Skeletal muscle tissue (tissue), 4 donors: ENCODE results near the gene GRAMD1A. TPM values are rescaled to one million over a fixed set of nuclear protein-coding genes. Genes with fewer than 3 reads are reported as not detected.

Experiments
- H3K27ac ChIP-seq: one replicate; pipeline ENCODE4 v1.7.0; 2013; ENCODE audit warnings: mild to moderate bottlenecking, low read depth, low read length, inconsistent platforms
- H3K27me3 ChIP-seq, 3 donors: one replicate each; pipeline ENCODE4 v1.7.0; 2013; ENCODE audit warnings: low read length in 3 of 3; ENCODE audit not compliant: control insufficient read depth in 3 of 3, insufficient read depth in 3 of 3
- H3K36me3 ChIP-seq, 3 donors: one replicate each; pipeline ENCODE4 v1.7.0; 2013; ENCODE audit warnings: low read length in 3 of 3; ENCODE audit not compliant: control insufficient read depth in 3 of 3, insufficient read depth in 3 of 3
- H3K4me1 ChIP-seq, 3 donors: one replicate each; pipeline ENCODE4 v1.7.0; 2013; ENCODE audit warnings: low read length in 3 of 3, mild to moderate bottlenecking in 3 of 3; ENCODE audit not compliant: control insufficient read depth in 3 of 3, insufficient read depth in 3 of 3
- H3K4me3 ChIP-seq, 3 donors: one replicate each; pipeline ENCODE4 v1.7.0; 2013; ENCODE audit warnings: low read length in 3 of 3
- H3K9ac ChIP-seq, 3 donors: one replicate each; pipeline ENCODE4 v1.7.0; 2013; ENCODE audit warnings: low read length in 3 of 3, mild to moderate bottlenecking in 3 of 3, moderate library complexity in 2 of 3, low read depth in 1 of 3
- H3K9me3 ChIP-seq, 3 donors: one replicate each; pipeline ENCODE4 v1.7.0; 2013; ENCODE audit warnings: low read length in 3 of 3; ENCODE audit not compliant: control insufficient read depth in 3 of 3
- total RNA-seq: library from RNA; depleted of rRNA; stranded (reverse); fragments of >200 nt; gene quantifications from one replicate; pipeline ENCODE4 v1.2.3, GENCODE V29; 2014
- donor health status: Osteomylitis.

GRAMD1A gene
- total RNA-seq, 1 donor from 2014 or later, result 17.7 TPM

GRCh38 chr19:35033067-35034004, 33.2 kb downstream of the GRAMD1A start:
- H3K4me3 ChIP-seq, result peak overlapping the region; percentile 68 to 78 (median 68)
- no peaks in the 10 kb centered on the region for H3K9me3 ChIP-seq
- no peaks in the 10 kb centered on the region for H3K27me3 ChIP-seq
- H3K27ac ChIP-seq, result peak overlapping the region; percentile 9
- peak overlapping the region; percentile 47 to 75 (median 61) for H3K9ac ChIP-seq
- peaks cover 29 to 32% (median 31%) of the 10 kb centered on the region in 3 donors for H3K36me3 ChIP-seq
- peaks cover 58 to 72% (median 62%) of the 10 kb centered on the region in 3 donors for H3K4me1 ChIP-seq

GRCh38 chr19:35034005-35034502, 33.9 kb downstream of the GRAMD1A start:
- H3K27ac ChIP-seq, result peak overlapping the region; percentile 9
- peaks cover 63 to 78% (median 68%) of the 10 kb centered on the region in 3 donors for H3K4me1 ChIP-seq
- peak overlapping the region in 1 of 3 donors; percentile 75 for H3K9ac ChIP-seq
- H3K36me3 ChIP-seq, result peaks cover 33 to 36% (median 34%) of the 10 kb centered on the region in 3 donors
- no peaks in the 10 kb centered on the region for H3K27me3 ChIP-seq
- no peaks in the 10 kb centered on the region for H3K9me3 ChIP-seq
- H3K4me3 ChIP-seq, result peak overlapping the region; percentile 9 to 78 (median 68)

GRCh38 chr19:35034588-35035382, 34.7 kb downstream of the GRAMD1A start:
- peaks cover 62 to 81% (median 69%) of the 10 kb centered on the region in 3 donors for H3K4me1 ChIP-seq
- no peaks in the 10 kb centered on the region for H3K27me3 ChIP-seq
- no peak overlapping the region for H3K4me3 ChIP-seq
- no peaks in the 10 kb centered on the region for H3K9me3 ChIP-seq
- no peak overlapping the region for H3K27ac ChIP-seq
- H3K36me3 ChIP-seq, result peaks cover 33 to 37% (median 36%) of the 10 kb centered on the region in 3 donors
- H3K9ac ChIP-seq, result peak overlapping the region in 2 of 3 donors; percentile 61 to 75

GRCh38 chr19:35037716-35038622, 37.8 kb downstream of the GRAMD1A start:
- H3K27me3 ChIP-seq, result no peaks in the 10 kb centered on the region
- H3K9ac ChIP-seq, result peak overlapping the region in 1 of 3 donors; percentile 60
- H3K4me3 ChIP-seq, result peak overlapping the region in 2 of 3 donors; percentile 2 to 35
- H3K4me1 ChIP-seq, result peaks cover 63 to 88% (median 84%) of the 10 kb centered on the region in 3 donors
- no peaks in the 10 kb centered on the region for H3K9me3 ChIP-seq
- peak overlapping the region; percentile 96 for H3K27ac ChIP-seq
- peaks cover 31 to 37% (median 35%) of the 10 kb centered on the region in 3 donors for H3K36me3 ChIP-seq

GRCh38 chr19:35038623-35039512, 38.7 kb downstream of the GRAMD1A start:
- H3K36me3 ChIP-seq, result peaks cover 26 to 31% (median 26%) of the 10 kb centered on the region in 3 donors
- no peaks in the 10 kb centered on the region for H3K27me3 ChIP-seq
- H3K4me1 ChIP-seq, result peaks cover 60 to 88% (median 82%) of the 10 kb centered on the region in 3 donors
- no peak overlapping the region for H3K4me3 ChIP-seq
- H3K9me3 ChIP-seq, result no peaks in the 10 kb centered on the region
- peak overlapping the region; percentile 96 for H3K27ac ChIP-seq
- peak overlapping the region in 2 of 3 donors; percentile 33 to 60 for H3K9ac ChIP-seq

- peaks cover 16 to 24% (median 17%) of the 10 kb centered on the region in 3 donors for H3K36me3 ChIP-seq
- H3K4me1 ChIP-seq, result peaks cover 58 to 89% (median 82%) of the 10 kb centered on the region in 3 donors
- no peaks in the 10 kb centered on the region for H3K9me3 ChIP-seq
- H3K4me3 ChIP-seq, result peak overlapping the region; percentile 42 to 52 (median 46)
- H3K27me3 ChIP-seq, result no peaks in the 10 kb centered on the region
- peak overlapping the region; percentile 96 for H3K27ac ChIP-seq
- peak overlapping the region; percentile 77 to 85 (median 83) for H3K9ac ChIP-seq
Observed at GRCh38 chr19:35039881-35040825, 40.0 kb downstream of the GRAMD1A start.

- Histone ChIP-seq H3K9me3 (no peaks in the 10 kb centered on the region), H3K4me1 (peaks cover 61 to 91% (median 86%) of the 10 kb centered on the region in 3 donors), H3K27me3 (no peaks in the 10 kb centered on the region), H3K4me3 (peak overlapping the region; percentile 46 to 52 (median 46)), H3K9ac (peak overlapping the region; percentile 77 to 85 (median 83)), H3K27ac (peak overlapping the region; percentile 96), H3K36me3 (peaks cover 13 to 17% (median 14%) of the 10 kb centered on the region in 3 donors)
Observed at GRCh38 chr19:35040826-35041547, 40.9 kb downstream of the GRAMD1A start.
